Measurements from ENCODE around the gene ZMIZ1.

DNA sequence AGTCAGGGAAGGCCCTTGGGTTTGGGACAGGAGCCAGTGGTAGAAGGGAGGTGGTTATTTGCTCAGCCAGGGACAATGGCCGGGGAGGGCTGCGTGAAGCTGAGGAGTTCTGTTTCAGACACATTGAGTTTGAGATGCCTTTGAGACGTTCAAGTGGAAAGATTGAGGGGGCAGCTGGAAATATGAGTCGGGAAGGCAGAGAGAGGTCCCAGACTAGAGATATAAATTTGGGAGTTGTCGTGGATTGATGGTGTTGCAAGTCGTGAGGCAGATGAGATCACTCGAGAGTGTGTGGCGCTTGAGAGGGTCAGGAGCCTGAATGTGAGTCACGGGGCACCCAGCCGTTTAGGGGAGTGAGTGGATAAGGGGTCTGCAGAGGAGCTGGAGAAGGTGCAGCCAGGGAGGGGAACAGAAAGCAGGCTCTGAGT is 73.3 kb downstream of the ZMIZ1 start:
- TF ChIP-seq CTCF (conservative IDR thresholded peaks at IDR 0.05 in 1 of 2, IDR thresholded peaks at IDR 0.05 in 1 of 2; ENCODE audit: low read depth in 1 of 2, low read length in 2 of 2) (no peak), EZH2 (IDR thresholded peaks at IDR 0.05; ENCODE audit: low read length, missing control alignments) (no peak)

All from fibroblast of lung (primary cell).